Activated T-helper 1 cell treated with anti-CD3 and anti-CD28 coated beads, Interleukin-12 subunit alpha, Interleukin-12 subunit beta, Interleukin-2, Interleukin-4 antibody, amounts not matched to agents 30 ng/mL and 10 ng/mL and 1 ng/mL, durations not matched to agents 14 hours and 24 hours and 36 hours (primary cell): ENCODE measurements around the gene PAWR. TPM values are rescaled to one million over a fixed set of nuclear protein-coding genes. Genes with fewer than 3 reads are reported as not detected.
"Not testable (repeated sequence)": the region's sequence is repeated elsewhere in the genome, so short reads cannot be mapped to it uniquely, and the experiment has no call there.

Source experiments
- DNase-seq: peaks from one replicate; pipeline ENCODE4 v3.0.0; 2021; ENCODE audit warnings: low spot score
- H3K27ac Mint-ChIP-seq: one replicate; pipeline ENCODE4 v1.8.0; 2021; ENCODE audit warnings: mild to moderate bottlenecking, mixed read lengths
- H3K27me3 Mint-ChIP-seq: one replicate; pipeline ENCODE4 v1.8.0; 2022; ENCODE audit warnings: mild to moderate bottlenecking, moderate library complexity, mixed read lengths; ENCODE audit not compliant: insufficient read depth
- H3K36me3 Mint-ChIP-seq: one replicate; pipeline ENCODE4 v1.8.0; 2021; ENCODE audit warnings: low read depth, mixed read lengths
- H3K4me1 Mint-ChIP-seq: one replicate; pipeline ENCODE4 v1.8.0; 2021; ENCODE audit warnings: low read depth, mixed read lengths
- H3K4me3 Mint-ChIP-seq: one replicate; pipeline ENCODE4 v1.8.0; 2021; ENCODE audit warnings: mild to moderate bottlenecking, moderate library complexity, mixed read lengths
- H3K9me3 Mint-ChIP-seq: one replicate; pipeline ENCODE4 v1.8.0; 2021; ENCODE audit warnings: mixed read lengths
- intact Hi-C: fragments of 100-400 bp; cut with micrococcal nuclease; formaldehyde crosslinking; loops from one replicate; pipeline ENCODE4 v1.15.1; 2024
- total RNA-seq: library from RNA; stranded (reverse); gene quantifications from 2 replicates; pipeline ENCODE4 v1.2.3, GENCODE V29; 2022

Gene PAWR
- total RNA-seq, 1 donor from 2014 or later = 6.1 TPM

- Mint-ChIP-seq H3K27ac (no peak overlapping the region), H3K27me3 (peaks cover 2% of the 10 kb centered on the region), H3K4me1 (no peaks in the 10 kb centered on the region), H3K36me3 (no peaks in the 10 kb centered on the region), H3K4me3 (no peak overlapping the region), H3K9me3 (no peaks in the 10 kb centered on the region)
- no peak for DNase-seq
- intact Hi-C loops = no loop called here
Measured at GRCh38 chr12:79658221-79658620, 32.5 kb downstream of the PAWR start.

GRCh38 chr12:79657136-79657535 lies 33.6 kb downstream of the PAWR start:
- Mint-ChIP-seq H3K27me3 (no peaks in the 10 kb centered on the region), H3K9me3 (no peaks in the 10 kb centered on the region), H3K27ac (no peak overlapping the region), H3K4me3 (no peak overlapping the region), H3K4me1 (no peaks in the 10 kb centered on the region), H3K36me3 (no peaks in the 10 kb centered on the region)
- intact Hi-C loops = no loop called here
- DNase-seq = no peak

- no peaks in the 10 kb centered on the region for H3K9me3 Mint-ChIP-seq
- H3K4me1 Mint-ChIP-seq = no peaks in the 10 kb centered on the region
- no peak overlapping the region for H3K4me3 Mint-ChIP-seq
- H3K27ac Mint-ChIP-seq = no peak overlapping the region
- no peak for DNase-seq
- no peaks in the 10 kb centered on the region for H3K36me3 Mint-ChIP-seq
- intact Hi-C loops = no loop called here
- H3K27me3 Mint-ChIP-seq = no peaks in the 10 kb centered on the region
Measured at GRCh38 chr12:79655036-79655435, 35.7 kb downstream of the PAWR start.

DNA sequence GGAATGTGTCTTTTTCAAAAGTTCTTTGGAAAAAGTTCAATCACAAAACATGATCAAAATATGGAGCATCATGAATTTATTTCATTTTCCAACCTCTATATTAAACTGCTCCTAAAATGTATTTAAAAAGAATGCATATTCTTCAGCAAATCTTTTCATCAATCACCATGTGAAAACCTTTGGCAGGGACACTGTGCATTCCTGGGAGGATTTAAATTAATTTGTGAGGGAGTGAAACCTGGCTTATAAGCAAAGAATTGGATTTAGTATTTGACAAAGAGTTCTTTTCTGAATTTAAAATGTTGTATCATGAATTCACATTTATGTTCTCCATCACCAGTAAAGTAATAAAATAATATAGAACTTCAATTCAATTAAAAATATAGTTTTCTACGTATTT lies 38.2 kb downstream of the PAWR start:
- no peak overlapping the region for H3K4me3 Mint-ChIP-seq
- no peaks in the 10 kb centered on the region for H3K4me1 Mint-ChIP-seq
- no peaks in the 10 kb centered on the region for H3K9me3 Mint-ChIP-seq
- intact Hi-C loops = no loop called here
- no peak overlapping the region for H3K27ac Mint-ChIP-seq
- DNase-seq = no peak
- H3K27me3 Mint-ChIP-seq = no peaks in the 10 kb centered on the region
- H3K36me3 Mint-ChIP-seq = no peaks in the 10 kb centered on the region

DNA sequence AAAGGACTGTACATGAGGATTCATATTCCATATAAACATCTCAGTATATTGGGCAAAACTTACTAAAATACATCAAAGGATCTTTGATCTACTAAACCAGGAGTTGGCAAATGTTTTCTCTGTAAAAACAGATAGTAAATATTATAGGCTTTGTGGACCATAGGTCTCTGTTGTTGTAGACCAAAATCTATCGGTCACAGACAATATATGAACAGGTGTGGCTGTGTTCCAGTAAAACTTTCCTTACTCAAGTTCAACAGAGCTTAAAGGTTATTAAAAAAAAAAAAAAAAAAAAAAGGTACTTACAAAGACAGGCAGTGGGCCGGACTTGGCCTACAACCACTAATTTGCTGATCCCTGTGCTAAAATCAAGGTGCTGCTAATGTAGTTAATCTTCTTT lies 40.3 kb downstream of the PAWR start:
- no peak overlapping the region for H3K27ac Mint-ChIP-seq
- H3K27me3 Mint-ChIP-seq = no peaks in the 10 kb centered on the region
- no peaks in the 10 kb centered on the region for H3K9me3 Mint-ChIP-seq
- H3K4me1 Mint-ChIP-seq = no peaks in the 10 kb centered on the region
- intact Hi-C loops = no loop called here
- DNase-seq = no peak
- H3K4me3 Mint-ChIP-seq = no peak overlapping the region
- H3K36me3 Mint-ChIP-seq = no peaks in the 10 kb centered on the region

- no peak overlapping the region for H3K27ac Mint-ChIP-seq
- no peak overlapping the region for H3K4me3 Mint-ChIP-seq
- H3K9me3 Mint-ChIP-seq = no peaks in the 10 kb centered on the region
- DNase-seq = no peak
- H3K4me1 Mint-ChIP-seq = no peaks in the 10 kb centered on the region
- H3K36me3 Mint-ChIP-seq = no peaks in the 10 kb centered on the region
- no peaks in the 10 kb centered on the region for H3K27me3 Mint-ChIP-seq
- intact Hi-C loops = no loop called here
Measured at GRCh38 chr12:79648881-79649280, 41.9 kb downstream of the PAWR start.

GRCh38 chr12:79646843-79647242 lies 43.9 kb downstream of the PAWR start:
- not testable (repeated sequence) for H3K27me3 Mint-ChIP-seq, H3K36me3 Mint-ChIP-seq, H3K4me1 Mint-ChIP-seq

GRCh38 chr12:79645235-79645630 lies 45.5 kb downstream of the PAWR start:
- no peak for DNase-seq
- Mint-ChIP-seq H3K27me3 (no peaks in the 10 kb centered on the region), H3K4me3 (no peak overlapping the region), H3K9me3 (no peaks in the 10 kb centered on the region), H3K27ac (no peak overlapping the region), H3K4me1 (no peaks in the 10 kb centered on the region), H3K36me3 (no peaks in the 10 kb centered on the region)
- intact Hi-C loops = no loop called here

More at GRCh38 chr12:79646843-79647242, 43.9 kb downstream of the PAWR start:
- DNase-seq, H3K4me3 Mint-ChIP-seq, H3K27ac Mint-ChIP-seq, intact Hi-C loops, H3K9me3 Mint-ChIP-seq: not testable (repeated sequence)

- Mint-ChIP-seq H3K27ac (no peak overlapping the region), H3K9me3 (no peaks in the 10 kb centered on the region), H3K4me1 (no peaks in the 10 kb centered on the region), H3K36me3 (no peaks in the 10 kb centered on the region), H3K27me3 (no peaks in the 10 kb centered on the region), H3K4me3 (no peak overlapping the region)
- intact Hi-C loops = no loop called here
- no peak for DNase-seq
Measured at GRCh38 chr12:79644274-79645234, 46.2 kb downstream of the PAWR start.

DNA sequence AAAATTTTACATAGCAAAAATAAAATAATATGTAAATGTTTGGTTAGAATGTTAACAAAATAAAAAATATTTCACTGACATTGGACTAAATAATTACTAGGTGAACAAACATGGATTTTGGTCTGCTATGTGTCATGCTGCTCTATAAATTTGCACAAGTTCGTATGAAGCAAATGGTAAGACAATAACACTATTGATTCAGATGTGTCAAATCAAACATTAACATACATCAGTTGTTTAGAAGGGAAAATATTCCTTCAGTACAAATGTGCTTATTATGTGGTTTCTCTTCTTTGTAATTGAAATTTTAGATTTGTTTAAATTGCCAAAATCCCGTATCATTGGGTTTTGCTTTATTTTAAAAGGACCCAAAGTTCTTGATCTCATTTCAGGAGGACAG lies 46.9 kb downstream of the PAWR start:
- DNase-seq = no peak
- no peaks in the 10 kb centered on the region for H3K9me3 Mint-ChIP-seq
- H3K27ac Mint-ChIP-seq = no peak overlapping the region
- H3K4me3 Mint-ChIP-seq = no peak overlapping the region
- intact Hi-C loops = no loop called here
- no peaks in the 10 kb centered on the region for H3K27me3 Mint-ChIP-seq
- H3K36me3 Mint-ChIP-seq = no peaks in the 10 kb centered on the region
- H3K4me1 Mint-ChIP-seq = no peaks in the 10 kb centered on the region

DNA sequence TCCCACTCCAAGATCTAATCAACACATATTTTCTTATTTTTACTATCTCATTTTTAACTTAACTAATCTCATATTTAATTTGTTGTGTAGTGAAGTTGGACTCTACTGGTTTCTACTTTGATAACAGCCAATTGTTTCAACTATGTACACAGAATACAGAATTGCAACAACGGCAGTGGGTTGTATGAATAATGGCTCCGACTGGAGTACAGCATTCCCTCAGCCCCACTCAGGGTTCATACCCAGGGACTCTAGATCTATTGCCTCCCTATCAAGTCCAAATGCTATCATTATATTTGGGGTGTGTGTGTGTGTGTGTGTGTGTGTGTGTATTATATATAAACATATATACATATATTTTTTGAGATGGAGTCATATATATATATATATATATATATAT lies 52.3 kb downstream of the PAWR start:
- Mint-ChIP-seq H3K4me1 (no peaks in the 10 kb centered on the region), H3K36me3 (no peaks in the 10 kb centered on the region), H3K27ac (no peak overlapping the region), H3K4me3 (no peak overlapping the region), H3K27me3 (no peaks in the 10 kb centered on the region), H3K9me3 (no peaks in the 10 kb centered on the region)
- intact Hi-C loops = no loop called here
- no peak for DNase-seq

DNA sequence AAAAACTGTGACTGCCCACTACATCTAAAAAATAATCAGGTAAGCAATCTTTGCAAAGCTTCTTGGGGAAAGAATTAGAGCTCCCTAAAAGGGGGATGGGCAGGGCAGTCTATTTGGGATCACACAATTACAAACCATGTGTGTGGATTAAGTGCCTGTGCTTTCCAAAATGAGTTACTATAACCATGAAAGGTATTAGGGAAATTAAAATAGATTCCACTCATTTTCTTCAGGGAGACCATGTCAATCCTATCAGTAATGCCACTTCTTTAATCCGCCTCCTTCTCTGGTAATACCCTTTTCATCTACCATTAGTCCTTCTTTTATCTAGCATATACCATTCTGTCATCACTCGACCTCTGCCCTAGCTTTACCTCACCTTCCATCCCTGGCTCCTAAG lies 53.7 kb downstream of the PAWR start:
- Mint-ChIP-seq H3K27ac (no peak overlapping the region), H3K27me3 (no peaks in the 10 kb centered on the region), H3K9me3 (no peaks in the 10 kb centered on the region), H3K4me1 (no peaks in the 10 kb centered on the region), H3K4me3 (no peak overlapping the region), H3K36me3 (no peaks in the 10 kb centered on the region)
- intact Hi-C loops = no loop called here
- no peak for DNase-seq

- Mint-ChIP-seq H3K36me3 (no peaks in the 10 kb centered on the region), H3K4me1 (no peaks in the 10 kb centered on the region), H3K27me3 (no peaks in the 10 kb centered on the region), H3K9me3 (no peaks in the 10 kb centered on the region), H3K27ac (no peak overlapping the region), H3K4me3 (no peak overlapping the region)
- intact Hi-C loops = no loop called here
- no peak for DNase-seq
Measured at GRCh38 chr12:79635676-79636075, 55.1 kb downstream of the PAWR start.
